ENCODE results near the gene MSH3. TPM values are rescaled to one million over a fixed set of nuclear protein-coding genes. Genes with fewer than 3 reads are reported as not detected.

MSH3 gene
- total and polyA plus RNA-seq, 12 donors: 2.8 to 24.6 (median 11.7) TPM

DNA sequence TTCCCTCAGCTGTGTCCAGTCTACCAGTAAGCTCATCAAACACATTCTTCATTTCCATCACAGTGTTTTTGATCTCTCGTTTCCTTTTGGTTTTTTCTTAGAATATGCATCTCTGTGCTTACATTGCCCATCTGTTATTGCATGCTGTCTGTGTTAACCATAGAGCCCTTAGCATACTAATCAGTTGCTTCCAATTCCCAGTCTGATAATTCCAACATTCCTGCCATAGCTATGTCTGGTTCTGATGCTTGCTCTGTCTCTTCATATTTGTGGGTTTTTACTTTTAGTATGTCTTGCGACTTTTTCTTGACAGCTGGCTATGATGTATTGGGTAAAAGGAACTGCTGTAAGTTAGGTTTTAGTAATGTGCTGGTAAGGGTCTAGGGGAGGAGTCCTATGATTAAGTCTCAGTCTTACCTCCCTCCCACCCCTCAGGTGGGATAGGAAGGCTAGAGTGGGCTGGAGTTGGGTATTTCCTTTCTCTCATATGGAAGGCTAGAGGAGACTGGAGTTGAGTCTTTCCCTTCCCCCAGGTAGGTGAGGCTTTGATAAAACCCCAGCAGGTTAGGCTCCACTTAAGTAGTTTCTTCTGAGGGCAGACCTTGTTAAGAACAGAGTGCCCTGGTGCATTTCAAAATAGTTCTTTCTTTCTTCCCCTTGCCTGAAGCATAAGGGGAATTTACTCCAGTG, 206.6 kb downstream of the MSH3 start:
- Histone ChIP-seq H3K4me3 (no peak overlapping the region), H3K27me3 (no peaks in the 10 kb centered on the region), H3K36me3 (replicated peaks in 1 of 2) (no peaks in the 10 kb centered on the region), H3K27ac (no peak overlapping the region), H3K4me1 (replicated peaks in 1 of 2) (no peaks in the 10 kb centered on the region), H3K9me3 (replicated peaks in 1 of 3) (no peaks in the 10 kb centered on the region)
- 85 to 88% (median 86%) methylated on average over 2 of the region's 2 CpGs for WGBS, 4 donors
- intact Hi-C loops (cut with DNase I): no loop called here
- no peak for TF ChIP-seq POLR2A (IDR thresholded peaks at IDR 0.05)
- TF ChIP-seq, protein P1, sequence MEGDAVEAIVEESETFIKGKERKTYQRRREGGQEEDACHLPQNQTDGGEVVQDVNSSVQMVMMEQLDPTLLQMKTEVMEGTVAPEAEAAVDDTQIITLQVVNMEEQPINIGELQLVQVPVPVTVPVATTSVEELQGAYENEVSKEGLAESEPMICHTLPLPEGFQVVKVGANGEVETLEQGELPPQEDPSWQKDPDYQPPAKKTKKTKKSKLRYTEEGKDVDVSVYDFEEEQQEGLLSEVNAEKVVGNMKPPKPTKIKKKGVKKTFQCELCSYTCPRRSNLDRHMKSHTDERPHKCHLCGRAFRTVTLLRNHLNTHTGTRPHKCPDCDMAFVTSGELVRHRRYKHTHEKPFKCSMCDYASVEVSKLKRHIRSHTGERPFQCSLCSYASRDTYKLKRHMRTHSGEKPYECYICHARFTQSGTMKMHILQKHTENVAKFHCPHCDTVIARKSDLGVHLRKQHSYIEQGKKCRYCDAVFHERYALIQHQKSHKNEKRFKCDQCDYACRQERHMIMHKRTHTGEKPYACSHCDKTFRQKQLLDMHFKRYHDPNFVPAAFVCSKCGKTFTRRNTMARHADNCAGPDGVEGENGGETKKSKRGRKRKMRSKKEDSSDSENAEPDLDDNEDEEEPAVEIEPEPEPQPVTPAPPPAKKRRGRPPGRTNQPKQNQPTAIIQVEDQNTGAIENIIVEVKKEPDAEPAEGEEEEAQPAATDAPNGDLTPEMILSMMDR (IDR thresholded peaks at IDR 0.05): no peak
- DNase-seq: no peak

DNA sequence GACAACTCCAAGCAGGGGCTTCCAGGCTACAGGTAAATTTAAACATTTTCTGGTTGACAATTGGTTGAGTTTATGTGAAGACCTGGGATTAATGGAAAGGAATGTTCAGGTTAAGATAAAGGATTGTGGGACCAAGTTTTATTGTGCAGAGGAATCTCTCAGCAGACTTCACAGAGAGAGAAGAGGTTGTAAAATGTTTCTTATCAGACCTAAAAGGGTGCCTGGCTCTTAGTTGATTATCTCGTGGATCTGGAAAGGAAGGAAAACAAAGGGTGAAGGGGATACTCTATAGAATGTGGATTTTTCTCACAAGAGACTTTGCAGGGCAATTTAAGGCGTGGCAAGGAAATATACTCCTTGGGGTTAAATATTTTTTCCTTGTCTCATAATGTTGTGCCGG, 209.3 kb downstream of the MSH3 start:
- Histone ChIP-seq H3K4me1 (replicated peaks in 1 of 2) (no peaks in the 10 kb centered on the region), H3K27ac (no peak overlapping the region), H3K9me3 (replicated peaks in 1 of 3) (no peaks in the 10 kb centered on the region), H3K27me3 (no peaks in the 10 kb centered on the region), H3K4me3 (no peak overlapping the region), H3K36me3 (replicated peaks in 1 of 2) (no peaks in the 10 kb centered on the region)
- no peak for DNase-seq
- intact Hi-C loops (cut with DNase I): no loop called here
- TF ChIP-seq, protein P1 (IDR thresholded peaks at IDR 0.05): no peak
- no peak for TF ChIP-seq POLR2A (IDR thresholded peaks at IDR 0.05)
- WGBS, 4 donors: 85 to 90% (median 88%) methylated on average over 3 of the region's 3 CpGs

DNA sequence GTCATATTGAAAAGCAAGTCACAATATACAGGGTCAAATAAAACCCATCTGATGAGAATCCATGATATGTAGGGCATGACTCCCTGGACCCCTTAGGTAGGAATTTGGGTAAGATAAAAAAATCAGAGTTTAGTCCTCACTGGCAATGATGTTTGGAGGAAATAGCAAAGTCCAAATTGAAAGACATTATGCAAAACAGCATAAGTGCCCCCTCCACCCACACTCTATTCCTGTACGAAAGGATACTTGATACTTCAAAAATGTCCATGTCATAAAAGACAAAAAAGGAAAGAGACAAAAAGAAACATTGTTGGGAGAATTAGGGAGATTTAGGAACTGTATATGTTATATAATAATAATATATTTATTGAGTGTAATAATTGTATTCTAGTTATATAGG, 209.7 kb downstream of the MSH3 start:
- intact Hi-C loops (cut with DNase I): no loop called here
- no peak overlapping the region for H3K4me3 ChIP-seq
- H3K9me3 ChIP-seq (replicated peaks in 1 of 3): no peaks in the 10 kb centered on the region
- H3K27me3 ChIP-seq: no peaks in the 10 kb centered on the region
- H3K4me1 ChIP-seq (replicated peaks in 1 of 2): no peaks in the 10 kb centered on the region
- no peak overlapping the region for H3K27ac ChIP-seq
- WGBS, 4 donors: 88 to 97% (median 92%) methylated on average over 1 of the region's 1 CpG
- DNase-seq: no peak
- H3K36me3 ChIP-seq (replicated peaks in 1 of 2): no peaks in the 10 kb centered on the region
- TF ChIP-seq, protein P1 (IDR thresholded peaks at IDR 0.05): no peak
- no peak for TF ChIP-seq POLR2A (IDR thresholded peaks at IDR 0.05)

DNA sequence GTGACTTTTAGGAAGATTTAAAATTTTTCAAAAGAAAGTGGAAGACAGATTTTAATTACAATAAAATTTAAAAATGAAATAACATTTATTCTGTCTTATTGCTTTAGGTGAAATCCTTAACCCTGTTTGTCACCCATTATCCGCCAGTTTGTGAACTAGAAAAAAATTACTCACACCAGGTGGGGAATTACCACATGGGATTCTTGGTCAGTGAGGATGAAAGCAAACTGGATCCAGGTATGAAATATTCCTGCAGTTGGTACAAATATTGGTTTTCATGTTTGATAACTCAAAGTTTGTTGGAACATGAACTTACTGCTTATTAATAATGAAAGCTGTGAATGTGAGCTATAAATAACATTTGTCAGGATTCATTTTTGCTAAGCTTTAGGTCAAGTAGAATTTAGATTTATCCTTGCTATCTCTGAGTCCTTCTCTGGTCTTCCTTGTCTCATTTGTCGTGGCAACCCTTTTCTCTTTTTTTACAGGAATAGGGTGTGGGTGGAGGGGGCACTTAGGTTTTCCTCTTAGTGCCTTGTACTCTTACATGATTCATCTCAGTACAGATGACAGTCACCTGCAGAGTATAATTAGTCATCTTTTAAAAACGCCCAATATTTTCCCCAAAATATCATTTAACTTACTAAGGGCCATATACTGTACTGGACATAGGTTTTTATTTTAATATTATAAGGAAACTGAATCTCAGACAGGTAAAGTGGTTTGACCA, 210.4 kb downstream of the MSH3 start:
- no peak overlapping the region for H3K4me3 ChIP-seq
- H3K27me3 ChIP-seq: no peaks in the 10 kb centered on the region
- no peak overlapping the region for H3K27ac ChIP-seq
- no peak for DNase-seq
- H3K36me3 ChIP-seq (replicated peaks in 1 of 2): no peaks in the 10 kb centered on the region
- WGBS, 4 donors: 82 to 92% (median 86%) methylated on average over 3 of the region's 3 CpGs
- intact Hi-C loops (cut with DNase I): no loop called here
- no peaks in the 10 kb centered on the region for H3K4me1 ChIP-seq (replicated peaks in 1 of 2)
- no peak for TF ChIP-seq POLR2A (IDR thresholded peaks at IDR 0.05)
- TF ChIP-seq, protein P1 (IDR thresholded peaks at IDR 0.05): no peak
- H3K9me3 ChIP-seq (replicated peaks in 1 of 3): no peaks in the 10 kb centered on the region
